ACC112 (cell line): ENCODE measurements around the gene GLI3.

ENCODE experiments used
- H2AFZ ChIP-seq: fragments of 200-600 bp; sonication (generic); one replicate; pipeline ENCODE4 v1.6.0; 2017; ENCODE audit warnings: antibody characterized with exemption, low read length; ENCODE audit not compliant: unreplicated experiment
- H3K27ac ChIP-seq: fragments of 200-600 bp; sonication (generic); 2 replicates; pipeline ENCODE4 v1.5.1; 2014; ENCODE audit warnings: low read depth, mild to moderate bottlenecking, antibody characterized with exemption, low read length, moderate library complexity
- H3K27me3 ChIP-seq: fragments of 200-600 bp; sonication (generic); 2 replicates; pipeline ENCODE4 v1.6.1; 2014; ENCODE audit warnings: mild to moderate bottlenecking, antibody characterized with exemption, low read length, moderate library complexity, mixed read lengths; ENCODE audit not compliant: insufficient read depth
- H3K36me3 ChIP-seq: fragments of 200-600 bp; sonication (generic); 2 replicates; pipeline ENCODE4 v1.6.1; 2016; ENCODE audit warnings: mild to moderate bottlenecking, antibody characterized with exemption, low read length, moderate library complexity, mixed read lengths; ENCODE audit not compliant: insufficient read depth
- H3K4me1 ChIP-seq: fragments of 200-600 bp; sonication (generic); one replicate; pipeline ENCODE4 v1.6.1; 2016; ENCODE audit warnings: low read length, mixed read lengths; ENCODE audit not compliant: insufficient read depth, unreplicated experiment, control insufficient read depth
- H3K4me3 ChIP-seq: fragments of 200-600 bp; sonication (generic); 2 replicates; pipeline ENCODE4 v1.5.1; 2014; ENCODE audit warnings: mild to moderate bottlenecking, low read depth, low read length
- H3K79me2 ChIP-seq: fragments of 200-600 bp; sonication (generic); one replicate; pipeline ENCODE4 v1.6.0; 2016; ENCODE audit warnings: low read length; ENCODE audit not compliant: control insufficient read depth, unreplicated experiment, insufficient read depth

The GLI3 gene

DNA sequence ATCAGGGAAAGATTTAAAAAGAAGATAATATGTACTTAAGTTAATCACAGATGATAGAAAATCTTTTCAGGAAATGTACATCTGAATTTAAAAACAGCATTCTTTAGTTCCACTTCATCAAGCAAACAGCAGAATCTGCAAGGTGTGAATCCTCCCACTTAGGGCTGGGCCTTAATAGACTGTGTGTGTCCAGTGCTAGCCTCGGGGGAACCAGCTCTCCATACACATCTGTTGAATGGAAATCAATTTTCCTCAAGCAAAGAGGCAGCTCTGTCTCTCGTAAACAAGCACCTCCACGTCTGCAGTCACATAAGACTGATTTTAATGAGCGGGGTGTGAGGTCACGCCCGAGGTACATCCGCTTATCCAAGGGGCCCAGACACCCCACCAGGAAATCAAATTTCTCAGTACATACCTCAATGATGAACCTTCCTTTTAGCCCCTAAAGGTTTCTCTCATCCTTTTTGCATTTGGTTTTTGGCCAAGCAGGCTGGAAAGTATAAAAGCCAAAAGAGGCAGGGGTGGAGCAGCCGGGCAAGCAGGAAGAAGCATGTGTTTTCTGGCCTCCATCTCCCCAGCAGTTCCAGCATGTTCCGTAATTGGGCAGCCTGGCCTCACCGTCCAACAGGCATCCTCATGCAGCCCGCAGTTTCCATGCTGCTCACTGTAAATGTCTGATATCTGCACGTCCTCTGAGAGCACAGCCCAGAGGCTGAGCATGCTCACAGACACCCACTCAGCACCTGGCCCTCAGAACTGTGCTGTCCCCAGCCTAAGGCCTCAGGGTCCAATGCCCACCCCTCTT is 131.3 kb downstream of the GLI3 start:
- Histone ChIP-seq H3K27me3 (no peaks in the 10 kb centered on the region), H3K4me1 (peaks cover 38% of the 10 kb centered on the region), H3K27ac (peak overlapping the region; percentile 25), H3K4me3 (no peak overlapping the region), H2AFZ (no peak overlapping the region), H3K36me3 (no peaks in the 10 kb centered on the region), H3K79me2 (no peaks in the 10 kb centered on the region)

GRCh38 chr7:42104694-42105093 is 132.3 kb downstream of the GLI3 start:
- Histone ChIP-seq H3K4me3 (no peak overlapping the region), H3K36me3 (no peaks in the 10 kb centered on the region), H3K4me1 (peaks cover 48% of the 10 kb centered on the region), H3K27ac (no peak overlapping the region), H3K27me3 (no peaks in the 10 kb centered on the region), H3K79me2 (no peaks in the 10 kb centered on the region), H2AFZ (no peak overlapping the region)

DNA sequence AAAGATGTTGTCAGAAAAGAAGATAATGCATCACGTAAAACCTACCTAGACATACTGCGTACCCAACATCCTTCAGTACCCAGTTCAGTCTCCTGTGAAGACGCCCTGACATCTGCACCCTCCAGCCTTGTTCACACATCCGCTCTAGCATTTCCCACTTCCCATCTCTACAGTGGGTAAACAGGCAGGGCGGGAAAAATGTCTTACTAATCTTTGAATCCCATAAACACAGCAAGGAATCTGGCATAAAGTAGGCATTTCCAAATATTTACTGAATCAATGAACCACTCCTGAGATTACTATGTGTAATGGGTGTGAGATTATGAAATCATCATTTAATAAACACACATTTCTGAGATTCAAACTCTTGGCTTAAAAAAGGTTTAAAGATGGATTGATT is 132.8 kb downstream of the GLI3 start:
- no peaks in the 10 kb centered on the region for H3K27me3 ChIP-seq
- H3K79me2 ChIP-seq, result no peaks in the 10 kb centered on the region

DNA sequence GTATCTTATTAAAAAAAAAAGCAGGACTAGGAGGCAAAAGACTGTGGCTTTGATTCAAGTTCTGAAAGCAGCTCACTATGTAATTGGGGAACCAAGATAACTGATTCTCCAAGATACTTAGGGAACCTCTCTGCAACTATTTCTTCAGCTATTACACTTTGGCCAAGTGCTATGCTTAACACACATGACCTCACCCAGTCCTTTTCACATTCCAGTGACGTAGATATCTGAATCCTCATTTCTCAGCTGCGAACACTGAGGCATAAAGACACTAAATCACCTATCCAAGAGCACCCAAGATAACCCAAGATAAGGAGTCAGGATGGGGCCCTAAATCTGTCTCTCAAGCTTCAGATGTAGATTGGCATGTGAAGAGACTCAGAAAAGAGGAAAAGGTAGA is 133.6 kb downstream of the GLI3 start:
- no peak overlapping the region for H2AFZ ChIP-seq
- H3K4me1 ChIP-seq, result peaks cover 49% of the 10 kb centered on the region
- no peaks in the 10 kb centered on the region for H3K27me3 ChIP-seq

More for the DNA sequence above, 132.8 kb downstream of the GLI3 start:
- Histone ChIP-seq H3K27ac (no peak overlapping the region), H3K4me1 (peaks cover 49% of the 10 kb centered on the region), H3K36me3 (no peaks in the 10 kb centered on the region), H3K4me3 (no peak overlapping the region), H2AFZ (no peak overlapping the region)

DNA sequence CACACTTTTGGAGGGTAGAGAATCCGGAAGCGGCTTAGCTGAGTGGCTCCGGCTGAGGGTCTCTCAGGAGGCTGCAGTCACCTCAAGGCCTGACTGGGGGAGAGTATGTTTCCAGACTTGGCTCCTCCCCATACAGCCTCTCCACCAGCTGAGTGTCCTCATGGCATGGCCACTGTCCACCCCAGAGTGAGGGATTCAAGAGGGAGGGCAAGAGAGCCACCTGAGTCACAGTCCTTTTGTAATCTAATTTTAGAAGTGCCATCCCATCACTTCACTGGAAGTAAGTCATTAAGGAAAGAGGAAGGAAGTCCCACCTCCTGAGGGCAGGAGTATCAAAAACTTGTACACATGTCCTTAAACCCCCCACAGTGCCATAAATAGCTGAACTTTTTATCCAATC is 134.0 kb downstream of the GLI3 start:
- no peaks in the 10 kb centered on the region for H3K36me3 ChIP-seq
- H3K4me1 ChIP-seq, result peaks cover 49% of the 10 kb centered on the region
- no peak overlapping the region for H3K27ac ChIP-seq
- no peaks in the 10 kb centered on the region for H3K79me2 ChIP-seq
- no peak overlapping the region for H3K4me3 ChIP-seq
- no peaks in the 10 kb centered on the region for H3K27me3 ChIP-seq
- H2AFZ ChIP-seq, result no peak overlapping the region

More for the DNA sequence above, 133.6 kb downstream of the GLI3 start:
- H3K36me3 ChIP-seq, result no peaks in the 10 kb centered on the region
- no peaks in the 10 kb centered on the region for H3K79me2 ChIP-seq
- H3K27ac ChIP-seq, result no peak overlapping the region
- no peak overlapping the region for H3K4me3 ChIP-seq

GRCh38 chr7:42102301-42102700 is 134.7 kb downstream of the GLI3 start:
- Histone ChIP-seq H3K36me3 (no peaks in the 10 kb centered on the region), H3K27me3 (no peaks in the 10 kb centered on the region), H2AFZ (no peak overlapping the region), H3K27ac (no peak overlapping the region), H3K4me3 (no peak overlapping the region), H3K4me1 (peaks cover 49% of the 10 kb centered on the region), H3K79me2 (no peaks in the 10 kb centered on the region)

DNA sequence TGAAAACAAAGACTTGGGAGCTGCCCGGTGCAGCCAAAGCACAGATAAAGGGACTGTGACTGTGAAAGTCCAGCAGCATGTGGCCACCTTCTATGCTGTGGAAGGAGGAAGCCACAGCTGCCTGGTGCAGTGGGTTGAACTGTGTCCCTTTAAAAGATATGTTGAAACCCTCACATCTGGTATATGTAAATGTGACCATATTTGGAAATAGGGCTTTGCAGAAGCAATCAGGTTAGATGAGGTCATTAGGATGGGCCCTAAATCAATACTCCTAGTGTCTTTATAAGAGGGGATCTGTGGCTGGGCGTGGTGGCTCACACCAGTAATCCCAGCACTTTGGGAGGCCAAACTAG is 136.9 kb downstream of the GLI3 start:
- Histone ChIP-seq H3K27ac (no peak overlapping the region; the same call in 1 of the 2 replicates), H3K4me1 (peaks cover 50% of the 10 kb centered on the region), H3K27me3 (no peaks in the 10 kb centered on the region)

GRCh38 chr7:42099470-42100155 is 137.4 kb downstream of the GLI3 start:
- Histone ChIP-seq H3K27me3 (no peaks in the 10 kb centered on the region), H3K4me3 (no peak overlapping the region), H3K36me3 (no peaks in the 10 kb centered on the region), H3K4me1 (peaks cover 50% of the 10 kb centered on the region), H2AFZ (no peak overlapping the region), H3K79me2 (peaks cover 5% of the 10 kb centered on the region), H3K27ac (no peak overlapping the region; the same call in 1 of the 2 replicates)

More for the DNA sequence above, 136.9 kb downstream of the GLI3 start:
- Histone ChIP-seq H2AFZ (no peak overlapping the region), H3K36me3 (no peaks in the 10 kb centered on the region), H3K4me3 (no peak overlapping the region), H3K79me2 (peaks cover 5% of the 10 kb centered on the region)

- Histone ChIP-seq H3K27me3 (no peaks in the 10 kb centered on the region), H2AFZ (no peak overlapping the region), H3K4me3 (no peak overlapping the region)
These were observed 137.9 kb downstream of the GLI3 start for GRCh38 chr7:42099066-42099465.

GRCh38 chr7:42097752-42098151 is 139.3 kb downstream of the GLI3 start:
- no peak overlapping the region for H2AFZ ChIP-seq
- peaks cover 5% of the 10 kb centered on the region for H3K79me2 ChIP-seq
- peak overlapping the region; percentile 53 for H3K27ac ChIP-seq
- no peak overlapping the region for H3K4me3 ChIP-seq
- no peaks in the 10 kb centered on the region for H3K27me3 ChIP-seq
- no peaks in the 10 kb centered on the region for H3K36me3 ChIP-seq
- peaks cover 50% of the 10 kb centered on the region for H3K4me1 ChIP-seq

More at GRCh38 chr7:42099066-42099465, 137.9 kb downstream of the GLI3 start:
- peaks cover 50% of the 10 kb centered on the region for H3K4me1 ChIP-seq
- H3K27ac ChIP-seq, result peak overlapping the region; percentile 52; the same call in 1 of the 2 replicates
- H3K79me2 ChIP-seq, result peaks cover 5% of the 10 kb centered on the region
- H3K36me3 ChIP-seq, result no peaks in the 10 kb centered on the region
